ENCODE measurements around the gene AMT.
A peak's percentile ranks its signal among the peaks of the same experiment; 100 is the strongest.

Gene AMT

GRCh38 chr3:49387721-49388120 lies 34.6 kb downstream of the AMT start:
- DNase-seq, result no peak

GRCh38 chr3:49386056-49386756 lies 36.1 kb downstream of the AMT start:
- DNase-seq, result no peak

GRCh38 chr3:49385617-49386016 lies 36.7 kb downstream of the AMT start:
- DNase-seq, result no peak

GRCh38 chr3:49383387-49383786 lies 38.9 kb downstream of the AMT start:
- DNase-seq, result no peak

- no peak for DNase-seq
Observed at GRCh38 chr3:49378249-49378895, 43.9 kb downstream of the AMT start.

- peak; percentile 35 to 55 for DNase-seq
Observed at GRCh38 chr3:49377483-49377882, 44.8 kb downstream of the AMT start.

- no peak for DNase-seq
Observed at GRCh38 chr3:49371946-49372345, 50.3 kb downstream of the AMT start.

- no peak for DNase-seq
Observed at GRCh38 chr3:49370585-49371290, 51.5 kb downstream of the AMT start.

Measured in CD4-positive, alpha-beta T cell treated with Interleukin-4 for 1 hour (primary cell).